ENCODE measurements around the gene ZNF248. TPM values are rescaled to one million over a fixed set of nuclear protein-coding genes. Genes with fewer than 3 reads are reported as not detected.

The ZNF248 gene
- total RNA-seq, 1 donor from 2014 or later, result 3.9 TPM

- H3K4me1 Mint-ChIP-seq (ENCODE audit: unreplicated experiment), result no peaks in the 10 kb centered on the region
- H3K9me3 Mint-ChIP-seq (ENCODE audit: unreplicated experiment), result peaks cover 44% of the 10 kb centered on the region
- no peak overlapping the region for H3K4me3 Mint-ChIP-seq (ENCODE audit: unreplicated experiment)
- H3K27me3 Mint-ChIP-seq (ENCODE audit: unreplicated experiment), result no peaks in the 10 kb centered on the region
- DNase-seq (ENCODE audit: extremely low spot score, unreplicated experiment), result no peak
- no peak overlapping the region for H3K27ac Mint-ChIP-seq (ENCODE audit: unreplicated experiment)
- TF ChIP-seq CTCF (IDR thresholded peaks at IDR 0.05), result no peak
- no peaks in the 10 kb centered on the region for H3K36me3 Mint-ChIP-seq (ENCODE audit: unreplicated experiment)
Observed at GRCh38 chr10:37784678-37785077, 72.7 kb downstream of the ZNF248 start.

- H3K27me3 Mint-ChIP-seq (ENCODE audit: unreplicated experiment), result no peaks in the 10 kb centered on the region
- H3K9me3 Mint-ChIP-seq (ENCODE audit: unreplicated experiment), result peaks cover 25% of the 10 kb centered on the region
- H3K36me3 Mint-ChIP-seq (ENCODE audit: unreplicated experiment), result no peaks in the 10 kb centered on the region
Observed at GRCh38 chr10:37780536-37780935, 76.9 kb downstream of the ZNF248 start.

GRCh38 chr10:37777056-37777455 is 80.4 kb downstream of the ZNF248 start:
- Mint-ChIP-seq H3K27me3 (ENCODE audit: unreplicated experiment) (no peaks in the 10 kb centered on the region), H3K4me1 (ENCODE audit: unreplicated experiment) (no peaks in the 10 kb centered on the region), H3K36me3 (ENCODE audit: unreplicated experiment) (no peaks in the 10 kb centered on the region), H3K4me3 (ENCODE audit: unreplicated experiment) (no peak overlapping the region), H3K9me3 (ENCODE audit: unreplicated experiment) (peaks cover 29% of the 10 kb centered on the region), H3K27ac (ENCODE audit: unreplicated experiment) (no peak overlapping the region)
- no peak for TF ChIP-seq CTCF (IDR thresholded peaks at IDR 0.05)
- DNase-seq (ENCODE audit: extremely low spot score, unreplicated experiment), result no peak

More at GRCh38 chr10:37780536-37780935, 76.9 kb downstream of the ZNF248 start:
- no peak for DNase-seq (ENCODE audit: extremely low spot score, unreplicated experiment)
- H3K27ac Mint-ChIP-seq (ENCODE audit: unreplicated experiment), result no peak overlapping the region
- H3K4me3 Mint-ChIP-seq (ENCODE audit: unreplicated experiment), result no peak overlapping the region
- H3K4me1 Mint-ChIP-seq (ENCODE audit: unreplicated experiment), result no peaks in the 10 kb centered on the region
- TF ChIP-seq CTCF (IDR thresholded peaks at IDR 0.05), result no peak

DNA sequence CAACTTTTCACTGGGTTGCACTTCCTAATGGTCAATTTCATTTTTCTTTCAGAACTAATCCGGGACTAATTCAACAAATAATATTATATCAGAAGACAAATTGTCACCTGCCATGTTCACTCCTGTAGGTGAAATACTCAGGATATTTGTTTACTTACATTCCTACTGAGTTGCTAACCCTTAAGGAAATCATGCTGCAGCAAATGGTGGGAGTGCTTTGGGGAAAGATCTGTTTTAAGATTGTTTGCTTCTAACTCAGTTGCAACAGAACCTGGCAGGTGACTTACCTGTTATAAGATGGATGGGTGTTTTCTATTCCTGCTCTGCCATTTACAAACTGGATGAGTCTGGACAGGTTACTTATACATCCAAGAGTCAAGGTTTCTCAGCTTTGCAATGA is 81.8 kb downstream of the ZNF248 start:
- DNase-seq (ENCODE audit: extremely low spot score, unreplicated experiment), result no peak
- Mint-ChIP-seq H3K4me1 (ENCODE audit: unreplicated experiment) (no peaks in the 10 kb centered on the region), H3K4me3 (ENCODE audit: unreplicated experiment) (no peak overlapping the region), H3K9me3 (ENCODE audit: unreplicated experiment) (peaks cover 21% of the 10 kb centered on the region), H3K36me3 (ENCODE audit: unreplicated experiment) (no peaks in the 10 kb centered on the region), H3K27ac (ENCODE audit: unreplicated experiment) (no peak overlapping the region), H3K27me3 (ENCODE audit: unreplicated experiment) (no peaks in the 10 kb centered on the region)
- TF ChIP-seq CTCF (IDR thresholded peaks at IDR 0.05), result no peak

GRCh38 chr10:37774351-37774750 is 83.1 kb downstream of the ZNF248 start:
- H3K9me3 Mint-ChIP-seq (ENCODE audit: unreplicated experiment), result peaks cover 21% of the 10 kb centered on the region
- no peaks in the 10 kb centered on the region for H3K27me3 Mint-ChIP-seq (ENCODE audit: unreplicated experiment)
- no peaks in the 10 kb centered on the region for H3K36me3 Mint-ChIP-seq (ENCODE audit: unreplicated experiment)
- TF ChIP-seq CTCF (IDR thresholded peaks at IDR 0.05), result no peak
- no peak for DNase-seq (ENCODE audit: extremely low spot score, unreplicated experiment)
- no peaks in the 10 kb centered on the region for H3K4me1 Mint-ChIP-seq (ENCODE audit: unreplicated experiment)
- no peak overlapping the region for H3K4me3 Mint-ChIP-seq (ENCODE audit: unreplicated experiment)
- no peak overlapping the region for H3K27ac Mint-ChIP-seq (ENCODE audit: unreplicated experiment)

All from osteocyte (in vitro differentiated cells).